Right lobe of liver (tissue), 6 donors: Measurements from ENCODE around the gene HOXC13. TPM values are rescaled to one million over a fixed set of nuclear protein-coding genes. Genes with fewer than 3 reads are reported as not detected.

ENCODE experiments used
- ATAC-seq, 4 donors: fragments of 200-7000 bp; cut with Tn5 transposase; one replicate each; pipeline ENCODE4 v1.9.1; 2020; ENCODE audit warnings: mild to moderate bottlenecking in 4 of 4, moderate library complexity in 4 of 4
- DNase-seq, 3 donors: peaks; one replicate each; pipeline ENCODE4 v3.0.0-alpha.2; 2020
- H3K27ac ChIP-seq, 3 donors: fragments of 200-600 bp; one replicate each; pipeline ENCODE4 v1.8.0; 2022
- H3K27me3 ChIP-seq, 2 donors: fragments of 200-600 bp; one replicate each; pipeline ENCODE4 v1.8.0; 2022
- H3K36me3 ChIP-seq, 4 donors: fragments of 200-600 bp; sonication (generic) in 1 of 4; one replicate each; pipeline versions ENCODE4 v1.5.1 to v1.8.0; 2017 to 2022; ENCODE audit warnings: control low read depth in 1 of 4
- H3K4me1 ChIP-seq, 4 donors: fragments of 200-600 bp; sonication (generic) in 1 of 4; one replicate each; pipeline versions ENCODE4 v1.5.1 to v1.8.0; 2017 to 2022; ENCODE audit warnings: control low read depth in 1 of 4
- H3K4me3 ChIP-seq, 3 donors: fragments of 200-600 bp; one replicate each; pipeline ENCODE4 v1.8.0; 2022
- H3K9me3 ChIP-seq, 4 donors: fragments of 200-600 bp; sonication (generic) in 1 of 4; one replicate each; pipeline versions ENCODE4 v1.5.1 to v1.8.0; 2017 to 2022; ENCODE audit warnings: control low read depth in 1 of 4
- POLR2A ChIP-seq: fragments of 450-650 bp; IDR thresholded peaks from one replicate; pipeline ENCODE4 v1.6.1; 2017; ENCODE audit warnings: antibody characterized with exemption, mild to moderate bottlenecking
- WGBS: methylation state at CpG from one replicate; pipeline ENCODE4 v1.1.6; 2018; ENCODE audit warnings: low coverage, low lambda C conversion rate; ENCODE audit not compliant: insufficient coverage; ENCODE audit errors: missing lambda C conversion rate; 5-methylcytosine and 5-hydroxymethylcytosine counted together
- intact Hi-C, 2 donors: fragments of 100-400 bp; cut with DNase I; formaldehyde crosslinking; loops; one replicate each; pipeline versions ENCODE4 v1.11.2 to v1.14.1; 2022
- total RNA-seq, 6 experiments: library from RNA; depleted of rRNA in 2 of 6; stranded (reverse); fragments of >200 nt in 2 of 6; fragmentation: NEBNext Ultra II Directional in 3 of 6; extraction: Animal tissue kit (Norgen Biotek cat#: 25700) in 3 of 6; gene quantifications; one replicate each; pipeline versions ENCODE4 v1.1.0 to v1.2.4, GENCODE V29; 2016 to 2023
- TF ChIP-seq, protein P1 (sequence below), 4 donors: fragments of 200-600 bp in 3 of 4; fragments of 450-650 bp in 1 of 4; IDR thresholded peaks; one replicate each; pipeline versions ENCODE4 v1.5.1 to v1.8.0; 2016 to 2022; ENCODE audit warnings: antibody characterized with exemption in 4 of 4, mild to moderate bottlenecking in 2 of 4
- donor health status: DM: no; HTN: yes; CAD: no.
- donor health status: DM: no; HTN: no; CAD: no.
- donor health status: DM: no; HTN: no; CAD: no.
- donor health status: DM: no; HTN: yes; CAD: no.
- donor health status: DM: no; HTN: yes; CAD: no.

The HOXC13 gene
- total RNA-seq, 6 experiments from 2014 or later, result not detected

GRCh38 chr12:53982648-53983567 lies 44.3 kb downstream of the HOXC13 start:
- Histone ChIP-seq H3K27ac (no peak overlapping the region), H3K9me3 (no peaks in the 10 kb centered on the region), H3K36me3 (no peaks in the 10 kb centered on the region), H3K4me1 (peaks cover 0 to 4% (median 0%) of the 10 kb centered on the region in 4 donors), H3K4me3 (no peak overlapping the region), H3K27me3 (peaks cover 19 to 72% of the 10 kb centered on the region in 2 donors)
- no peak for TF ChIP-seq POLR2A
- TF ChIP-seq, protein P1, sequence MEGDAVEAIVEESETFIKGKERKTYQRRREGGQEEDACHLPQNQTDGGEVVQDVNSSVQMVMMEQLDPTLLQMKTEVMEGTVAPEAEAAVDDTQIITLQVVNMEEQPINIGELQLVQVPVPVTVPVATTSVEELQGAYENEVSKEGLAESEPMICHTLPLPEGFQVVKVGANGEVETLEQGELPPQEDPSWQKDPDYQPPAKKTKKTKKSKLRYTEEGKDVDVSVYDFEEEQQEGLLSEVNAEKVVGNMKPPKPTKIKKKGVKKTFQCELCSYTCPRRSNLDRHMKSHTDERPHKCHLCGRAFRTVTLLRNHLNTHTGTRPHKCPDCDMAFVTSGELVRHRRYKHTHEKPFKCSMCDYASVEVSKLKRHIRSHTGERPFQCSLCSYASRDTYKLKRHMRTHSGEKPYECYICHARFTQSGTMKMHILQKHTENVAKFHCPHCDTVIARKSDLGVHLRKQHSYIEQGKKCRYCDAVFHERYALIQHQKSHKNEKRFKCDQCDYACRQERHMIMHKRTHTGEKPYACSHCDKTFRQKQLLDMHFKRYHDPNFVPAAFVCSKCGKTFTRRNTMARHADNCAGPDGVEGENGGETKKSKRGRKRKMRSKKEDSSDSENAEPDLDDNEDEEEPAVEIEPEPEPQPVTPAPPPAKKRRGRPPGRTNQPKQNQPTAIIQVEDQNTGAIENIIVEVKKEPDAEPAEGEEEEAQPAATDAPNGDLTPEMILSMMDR (IDR thresholded peaks at IDR 0.05), result no peak
- no peak for ATAC-seq
- intact Hi-C loops, result no loop called here
- 8% methylated on average over 23 of the region's 26 CpGs for WGBS
- DNase-seq, result peak in 1 of 3 donors; percentile 22

- peaks cover 19 to 77% of the 10 kb centered on the region in 2 donors for H3K27me3 ChIP-seq
- intact Hi-C loops, result no loop called here
- 4% methylated on average over 17 of the region's 17 CpGs for WGBS
- H3K4me3 ChIP-seq, result no peak overlapping the region
- H3K36me3 ChIP-seq, result no peaks in the 10 kb centered on the region
- ATAC-seq (no peak), DNase-seq (peak in 1 of 3 donors; percentile 14)
- TF ChIP-seq, protein P1 (IDR thresholded peaks at IDR 0.05), result no peak
- TF ChIP-seq POLR2A, result no peak
- H3K27ac ChIP-seq, result no peak overlapping the region
- no peaks in the 10 kb centered on the region for H3K9me3 ChIP-seq
- H3K4me1 ChIP-seq, result peaks cover 0 to 4% (median 0%) of the 10 kb centered on the region in 4 donors
Observed at GRCh38 chr12:53983568-53983949, 44.9 kb downstream of the HOXC13 start.

- Histone ChIP-seq H3K27ac (no peak overlapping the region), H3K9me3 (no peaks in the 10 kb centered on the region), H3K27me3 (peaks cover 19 to 80% of the 10 kb centered on the region in 2 donors), H3K4me3 (no peak overlapping the region), H3K4me1 (peaks cover 0 to 4% (median 0%) of the 10 kb centered on the region in 4 donors), H3K36me3 (no peaks in the 10 kb centered on the region)
- ATAC-seq (no peak), DNase-seq (peak in 1 of 3 donors; percentile 31)
- WGBS, result 5% methylated on average over 18 of the region's 30 CpGs
- TF ChIP-seq, protein P1 (IDR thresholded peaks at IDR 0.05), result no peak
- no peak for TF ChIP-seq POLR2A
- intact Hi-C loops, result no loop called here
Observed at GRCh38 chr12:53983950-53984572, 45.4 kb downstream of the HOXC13 start.

DNA sequence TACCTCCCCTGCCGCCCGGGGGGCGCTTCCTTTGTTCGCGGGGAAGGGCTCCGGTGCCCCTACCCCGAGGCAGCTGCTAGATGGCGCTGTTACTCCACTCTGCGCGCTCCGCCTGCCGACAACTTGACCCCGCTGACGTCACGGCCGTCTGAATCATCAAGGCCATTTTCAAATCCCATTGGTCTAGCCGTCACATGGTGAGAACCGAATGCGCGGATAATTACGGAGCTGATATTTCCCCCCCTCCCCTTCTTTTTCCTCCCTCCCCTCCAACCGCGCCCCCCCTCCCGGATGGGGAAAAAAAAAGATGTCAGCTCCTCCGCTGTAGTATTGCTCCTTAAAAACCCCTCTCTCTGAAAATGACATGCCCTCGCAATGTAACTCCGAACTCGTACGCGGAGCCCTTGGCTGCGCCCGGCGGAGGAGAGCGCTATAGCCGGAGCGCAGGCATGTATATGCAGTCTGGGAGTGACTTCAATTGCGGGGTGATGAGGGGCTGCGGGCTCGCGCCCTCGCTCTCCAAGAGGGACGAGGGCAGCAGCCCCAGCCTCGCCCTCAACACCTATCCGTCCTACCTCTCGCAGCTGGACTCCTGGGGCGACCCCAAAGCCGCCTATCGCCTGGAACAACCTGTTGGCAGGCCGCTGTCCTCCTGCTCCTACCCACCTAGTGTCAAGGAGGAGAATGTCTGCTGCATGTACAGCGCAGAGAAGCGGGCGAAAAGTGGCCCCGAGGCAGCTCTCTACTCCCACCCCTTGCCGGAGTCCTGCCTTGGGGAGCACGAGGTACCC lies 46.5 kb downstream of the HOXC13 start, which contains the start of gene HOXC10:
Gene HOXC10 (plus strand): TSS at position 246 of the 791 bp plus-strand sequence. CDS start 114 bp downstream, at position 360.
- H3K27me3 ChIP-seq, result peaks cover 19 to 86% of the 10 kb centered on the region in 2 donors
- H3K4me3 ChIP-seq, result no peak within 1 kb of the TSS
- WGBS, result 10% methylated on average over 44 of the region's 55 CpGs
- DNase-seq (peak in 1 of 3 donors; percentile 49), ATAC-seq (peak in 3 of 4 donors; percentile 24 to 66 (median 44))
- no peak for TF ChIP-seq POLR2A
- TF ChIP-seq, protein P1 (IDR thresholded peaks at IDR 0.05), result peak in 3 of 4 donors; percentile 13 to 25 (median 16)
- H3K36me3 ChIP-seq, result no peaks in the 10 kb centered on the region
- no peaks in the 10 kb centered on the region for H3K9me3 ChIP-seq
- peaks cover 0 to 4% (median 0%) of the 10 kb centered on the region in 4 donors for H3K4me1 ChIP-seq
- H3K27ac ChIP-seq, result no peak within 1 kb of the TSS
- intact Hi-C loops, result no loop called here
